Esophagus squamous epithelium (tissue), 4 donors: Measurements from ENCODE around the gene IKBKE.

ENCODE experiments used
- POLR2A ChIP-seq, 4 donors: fragments of 450-650 bp; IDR thresholded peaks; one replicate each; pipeline ENCODE4 v1.6.1; 2017; ENCODE audit warnings: antibody characterized with exemption in 4 of 4, mild to moderate bottlenecking in 4 of 4, moderate library complexity in 3 of 4
- TF ChIP-seq, protein P1 (sequence below), 6 experiments: fragments of 450-650 bp in 4 of 6; fragments of 200-600 bp in 2 of 6; sonication (generic) in 2 of 6; IDR thresholded peaks; one replicate each; pipeline ENCODE4 v1.5.1; 2016 to 2019; ENCODE audit warnings: antibody characterized with exemption in 6 of 6, mild to moderate bottlenecking in 4 of 6, moderate library complexity in 4 of 6

DNA sequence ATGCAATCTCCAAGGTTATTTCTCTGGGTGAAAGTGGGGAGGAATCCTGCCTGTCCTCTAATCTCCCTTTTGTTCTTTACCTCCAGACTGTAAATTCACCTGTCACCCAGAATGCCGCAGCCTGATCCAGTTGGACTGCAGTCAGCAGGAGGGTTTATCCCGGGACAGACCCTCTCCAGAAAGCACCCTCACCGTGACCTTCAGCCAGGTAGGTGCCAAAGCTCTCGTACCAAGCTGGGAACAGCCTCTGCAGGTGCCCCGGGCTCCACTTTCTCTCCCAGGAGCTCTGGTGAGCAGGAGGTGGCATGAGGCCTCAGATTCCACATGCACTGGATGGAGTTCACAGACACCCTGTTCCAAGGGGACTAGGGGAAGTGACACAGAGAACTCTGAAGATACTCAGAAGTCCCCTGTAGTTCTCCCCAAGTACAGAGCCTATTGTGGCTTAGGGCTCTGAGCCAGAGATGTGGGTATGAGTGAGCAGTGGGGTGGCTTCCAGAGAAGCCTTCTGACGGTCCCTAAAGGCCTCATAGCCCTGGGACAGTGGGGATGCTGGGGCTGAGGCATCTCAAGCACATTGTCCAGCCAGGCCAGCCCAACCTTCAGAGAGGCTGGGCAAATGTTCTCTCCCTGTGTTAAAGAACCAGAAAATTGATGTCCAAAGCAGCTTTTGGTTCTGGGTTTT is 68.0 kb downstream of the IKBKE start:
- TF ChIP-seq, protein P1, sequence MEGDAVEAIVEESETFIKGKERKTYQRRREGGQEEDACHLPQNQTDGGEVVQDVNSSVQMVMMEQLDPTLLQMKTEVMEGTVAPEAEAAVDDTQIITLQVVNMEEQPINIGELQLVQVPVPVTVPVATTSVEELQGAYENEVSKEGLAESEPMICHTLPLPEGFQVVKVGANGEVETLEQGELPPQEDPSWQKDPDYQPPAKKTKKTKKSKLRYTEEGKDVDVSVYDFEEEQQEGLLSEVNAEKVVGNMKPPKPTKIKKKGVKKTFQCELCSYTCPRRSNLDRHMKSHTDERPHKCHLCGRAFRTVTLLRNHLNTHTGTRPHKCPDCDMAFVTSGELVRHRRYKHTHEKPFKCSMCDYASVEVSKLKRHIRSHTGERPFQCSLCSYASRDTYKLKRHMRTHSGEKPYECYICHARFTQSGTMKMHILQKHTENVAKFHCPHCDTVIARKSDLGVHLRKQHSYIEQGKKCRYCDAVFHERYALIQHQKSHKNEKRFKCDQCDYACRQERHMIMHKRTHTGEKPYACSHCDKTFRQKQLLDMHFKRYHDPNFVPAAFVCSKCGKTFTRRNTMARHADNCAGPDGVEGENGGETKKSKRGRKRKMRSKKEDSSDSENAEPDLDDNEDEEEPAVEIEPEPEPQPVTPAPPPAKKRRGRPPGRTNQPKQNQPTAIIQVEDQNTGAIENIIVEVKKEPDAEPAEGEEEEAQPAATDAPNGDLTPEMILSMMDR (IDR thresholded peaks at IDR 0.05), result no peak
- no peak for TF ChIP-seq POLR2A (IDR thresholded peaks at IDR 0.05)
